HG02798 (cell line): ENCODE data around the gene BRSK1.

Experiments used
- ATAC-seq: cut with Tn5 transposase; IDR thresholded peaks from one replicate; pipeline ENCODE4 v1.9.1; 2021; ENCODE audit warnings: mild to moderate bottlenecking; ENCODE audit not compliant: unreplicated experiment, poor library complexity

BRSK1 gene

DNA sequence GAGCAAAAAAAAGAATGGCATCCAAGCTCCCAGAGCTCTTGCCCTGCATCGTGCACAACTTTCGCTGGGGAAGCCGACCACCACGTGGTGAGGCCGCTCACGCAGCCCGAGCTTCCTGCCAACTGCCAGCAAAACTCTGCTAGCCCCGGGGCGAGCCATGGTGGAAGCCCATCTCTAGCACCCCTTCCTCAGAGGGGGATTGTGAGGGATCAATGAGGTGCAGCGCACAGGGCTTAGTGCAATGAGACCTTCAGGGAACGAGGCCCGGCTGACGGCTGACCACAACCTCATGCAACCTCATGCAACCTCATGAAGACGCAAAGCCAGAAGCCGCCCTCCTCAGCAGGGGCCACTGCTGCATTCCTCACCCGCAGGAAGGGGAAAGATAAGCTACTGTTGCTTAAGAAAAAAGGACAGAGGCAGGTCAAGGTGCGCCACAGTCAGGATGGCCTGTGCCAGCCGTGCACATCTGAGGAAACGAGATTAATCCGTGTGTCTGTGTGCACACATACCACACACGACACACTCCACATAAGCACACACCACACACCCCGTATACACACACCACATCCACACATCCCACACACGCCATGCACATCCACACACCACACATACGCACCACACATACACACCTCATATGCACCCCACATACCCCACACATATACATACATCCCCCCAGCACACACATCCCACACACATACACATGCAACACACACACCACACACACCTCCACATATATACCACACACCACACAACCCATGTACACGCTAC, 13.4 kb upstream of the BRSK1 start:
- no peak for ATAC-seq

DNA sequence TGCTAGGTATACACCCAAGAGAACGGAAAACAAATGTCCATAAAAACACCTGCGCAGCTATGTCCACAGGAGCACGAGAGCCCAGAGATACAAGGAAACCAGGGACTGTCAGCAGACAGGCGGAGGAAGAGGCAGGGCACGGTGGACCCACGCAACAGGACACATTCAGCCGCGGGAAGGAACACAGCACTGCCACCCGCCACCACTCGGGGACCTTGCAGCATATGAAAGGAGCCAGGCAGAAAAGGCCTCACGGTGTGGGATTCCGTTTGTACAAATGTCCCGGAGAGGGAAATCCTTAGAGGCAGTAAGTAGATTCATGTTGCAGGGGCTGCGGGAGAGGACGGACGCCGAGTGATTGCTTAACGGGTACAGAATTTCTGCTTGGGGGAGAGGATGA, 11.7 kb upstream of the BRSK1 start:
- ATAC-seq, result no peak

DNA sequence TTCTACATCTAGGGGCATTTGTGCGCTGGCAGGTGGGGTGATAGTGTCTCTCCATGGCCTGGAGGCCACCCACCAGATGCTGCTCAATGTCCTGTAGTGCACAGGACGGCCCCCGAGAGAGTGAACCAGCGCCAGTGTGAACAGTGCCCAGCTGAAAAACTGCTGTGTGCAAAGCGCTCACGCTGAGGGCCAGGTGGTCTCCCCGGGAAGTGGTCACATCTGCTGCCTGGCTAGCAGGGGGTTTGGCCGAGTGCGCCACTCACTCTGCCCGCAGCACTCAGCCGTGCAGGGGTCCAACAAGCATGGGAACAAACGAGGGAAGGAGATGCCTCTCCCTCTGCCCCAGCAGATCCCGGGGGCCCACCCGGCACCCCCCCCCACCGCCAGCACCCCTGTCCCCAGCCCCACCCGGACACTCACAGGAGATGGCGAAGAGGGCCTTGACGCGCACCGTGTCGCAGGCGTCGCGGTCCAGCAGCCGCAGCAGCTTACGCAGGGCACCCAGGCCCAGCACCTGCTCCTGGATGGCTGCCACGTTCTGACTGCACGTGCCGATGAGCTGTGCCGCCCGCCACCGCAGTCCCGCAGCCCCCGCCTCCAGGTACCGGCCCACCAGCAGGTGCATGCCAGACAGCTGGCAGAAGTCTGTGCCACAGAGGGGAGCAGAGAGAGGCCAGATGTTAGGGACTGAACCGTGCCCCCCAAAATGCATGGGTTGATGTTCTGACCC, 9.7 kb upstream of the BRSK1 start:
- no peak for ATAC-seq

DNA sequence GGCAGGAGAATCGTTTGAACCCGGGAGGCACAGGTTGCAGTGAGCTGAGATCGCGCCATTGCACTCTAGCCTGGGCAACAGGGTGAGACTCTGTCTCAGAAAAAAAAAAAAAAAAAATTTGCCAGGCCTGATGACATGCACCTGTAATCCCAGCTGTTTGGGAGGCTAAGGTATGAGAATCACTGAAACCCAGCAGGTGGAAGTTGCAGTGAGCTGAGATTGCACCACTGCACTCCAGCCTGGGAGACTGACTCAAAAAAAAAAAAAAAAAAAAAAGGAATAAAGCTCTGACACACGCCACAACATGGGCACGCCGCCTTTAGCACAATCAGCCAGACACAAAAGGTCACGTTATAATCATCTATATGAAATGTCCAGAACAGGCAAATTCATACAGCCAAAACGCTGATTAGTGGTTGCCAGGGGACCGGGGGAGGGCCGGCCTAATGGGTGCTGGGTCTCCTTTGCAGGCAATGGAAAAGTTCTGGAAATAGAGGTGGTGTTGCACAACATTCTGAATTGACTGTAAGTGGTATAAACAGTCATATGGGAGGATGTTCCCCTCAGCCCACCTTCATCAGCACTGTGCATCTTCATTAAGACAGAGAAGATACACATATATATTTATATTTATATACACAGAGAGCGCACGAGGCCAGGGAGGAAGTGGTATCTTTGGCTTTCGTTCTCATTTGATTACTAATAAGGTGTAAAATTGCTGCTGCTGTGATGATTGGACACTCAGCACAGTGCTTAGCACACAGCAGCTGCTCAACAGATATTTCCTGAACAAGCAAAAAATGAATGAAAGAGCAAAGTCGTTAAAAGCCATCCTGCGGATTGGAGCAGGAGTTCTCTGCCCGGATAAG, 7.7 kb upstream of the BRSK1 start:
- ATAC-seq, result peak; percentile 38

DNA sequence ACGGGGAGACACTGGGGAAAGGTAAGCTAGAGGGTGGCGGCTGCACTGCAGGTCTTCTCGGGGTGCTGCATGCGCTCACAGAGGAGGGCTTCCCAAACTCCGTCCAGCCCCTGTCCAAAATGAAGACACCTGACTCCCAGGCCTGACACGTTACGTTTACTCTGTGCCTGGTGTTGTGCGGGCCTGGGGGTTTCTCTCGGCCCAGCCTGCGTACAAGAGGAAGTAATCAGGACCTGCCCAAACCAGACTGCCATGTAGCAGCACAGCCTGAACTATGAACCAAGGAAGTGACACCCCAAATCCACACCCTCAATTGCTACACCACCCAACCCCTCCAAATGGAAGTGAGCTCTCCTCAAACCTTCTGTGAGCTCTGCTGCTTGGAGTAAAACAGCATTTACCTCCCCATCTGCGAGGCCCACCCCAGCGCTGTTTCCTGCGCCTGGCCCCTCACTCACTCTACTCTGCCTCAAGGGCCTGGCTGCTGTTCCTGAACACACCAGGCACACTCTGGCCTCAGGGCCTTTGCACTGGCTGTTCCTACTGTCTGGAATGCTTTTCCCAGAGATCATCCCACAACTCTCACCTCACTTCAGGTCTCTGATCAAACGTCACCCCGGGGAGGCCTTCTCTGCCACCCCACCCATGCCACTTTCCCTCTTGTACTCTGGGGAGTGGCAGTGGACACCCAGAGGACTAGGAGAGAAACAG, 6.9 kb upstream of the BRSK1 start:
- peak; percentile 1 for ATAC-seq

DNA sequence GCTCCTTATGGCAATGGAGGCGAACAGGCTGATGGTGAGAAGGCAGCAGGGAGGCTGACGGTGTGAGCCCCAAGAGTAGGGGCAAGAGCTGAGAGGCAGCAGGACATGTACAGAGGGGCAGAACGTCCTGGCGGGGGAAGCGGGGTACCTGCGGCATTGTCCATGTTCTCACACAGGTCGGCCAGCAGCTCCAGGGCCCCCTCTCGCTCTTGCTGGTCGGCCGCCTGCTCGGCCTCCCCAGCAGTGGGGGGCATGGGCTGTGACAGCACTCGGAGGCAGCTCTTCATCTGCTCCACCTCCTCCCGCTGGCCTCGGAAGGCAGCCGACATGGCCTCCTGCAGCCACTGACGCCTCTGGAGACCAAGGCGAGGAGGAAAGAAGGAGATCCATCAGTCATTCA, 6.3 kb upstream of the BRSK1 start:
- ATAC-seq, result no peak

DNA sequence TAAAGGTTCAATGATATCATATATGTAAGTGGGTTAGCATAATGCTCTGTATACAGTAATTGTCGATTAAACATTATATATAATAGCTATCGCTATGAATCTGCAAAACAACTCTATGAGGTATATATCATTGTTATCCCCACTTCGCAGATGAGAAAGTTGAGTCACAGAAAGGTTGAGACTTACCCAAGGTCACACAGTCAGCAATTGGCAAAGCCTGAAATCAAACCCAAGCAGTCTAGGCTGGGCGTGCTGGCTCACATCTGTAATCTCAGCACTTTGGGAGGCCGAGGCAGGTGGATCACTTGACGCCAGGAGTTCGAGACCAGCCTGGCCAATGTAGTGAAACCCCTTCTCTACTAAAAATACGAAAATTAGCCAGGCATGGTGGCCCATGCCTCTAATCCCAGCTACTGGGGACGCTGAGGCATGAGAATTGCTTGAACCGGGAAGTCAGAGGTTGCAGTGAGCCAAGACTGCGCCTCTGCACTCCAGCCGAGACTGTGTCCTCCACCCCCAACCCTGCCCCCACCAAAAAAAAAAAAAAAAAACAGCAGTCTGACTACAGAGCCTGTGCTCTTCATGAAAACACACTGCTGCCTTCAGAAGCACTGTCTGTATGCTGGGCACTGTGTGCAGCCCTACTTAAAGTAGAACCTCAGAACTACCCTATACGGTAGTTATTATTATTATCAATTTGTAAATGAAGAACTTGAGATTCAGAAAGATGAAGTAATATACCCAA, 5.2 kb upstream of the BRSK1 start:
- no peak for ATAC-seq

DNA sequence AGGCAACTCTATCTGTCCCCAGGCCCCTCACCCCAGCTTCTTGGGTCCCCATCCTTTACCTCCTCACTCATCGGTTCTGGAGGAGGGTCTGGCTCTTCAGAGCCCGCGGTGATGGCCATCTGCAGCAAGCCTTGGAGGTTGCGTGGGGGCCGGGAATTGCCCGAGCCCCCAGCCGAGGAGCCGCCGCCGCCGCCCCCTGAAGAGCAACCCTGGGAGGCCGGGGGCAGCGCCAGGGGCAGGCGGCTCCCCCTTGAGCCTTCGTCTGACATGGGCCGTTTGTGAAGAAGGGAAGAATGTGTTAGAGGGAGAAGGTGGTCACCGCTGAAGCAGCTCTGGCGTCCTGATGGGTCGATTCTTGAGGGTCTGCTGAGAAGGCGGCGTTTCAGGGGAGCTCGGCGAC, 4.5 kb upstream of the BRSK1 start:
- ATAC-seq, result no peak

DNA sequence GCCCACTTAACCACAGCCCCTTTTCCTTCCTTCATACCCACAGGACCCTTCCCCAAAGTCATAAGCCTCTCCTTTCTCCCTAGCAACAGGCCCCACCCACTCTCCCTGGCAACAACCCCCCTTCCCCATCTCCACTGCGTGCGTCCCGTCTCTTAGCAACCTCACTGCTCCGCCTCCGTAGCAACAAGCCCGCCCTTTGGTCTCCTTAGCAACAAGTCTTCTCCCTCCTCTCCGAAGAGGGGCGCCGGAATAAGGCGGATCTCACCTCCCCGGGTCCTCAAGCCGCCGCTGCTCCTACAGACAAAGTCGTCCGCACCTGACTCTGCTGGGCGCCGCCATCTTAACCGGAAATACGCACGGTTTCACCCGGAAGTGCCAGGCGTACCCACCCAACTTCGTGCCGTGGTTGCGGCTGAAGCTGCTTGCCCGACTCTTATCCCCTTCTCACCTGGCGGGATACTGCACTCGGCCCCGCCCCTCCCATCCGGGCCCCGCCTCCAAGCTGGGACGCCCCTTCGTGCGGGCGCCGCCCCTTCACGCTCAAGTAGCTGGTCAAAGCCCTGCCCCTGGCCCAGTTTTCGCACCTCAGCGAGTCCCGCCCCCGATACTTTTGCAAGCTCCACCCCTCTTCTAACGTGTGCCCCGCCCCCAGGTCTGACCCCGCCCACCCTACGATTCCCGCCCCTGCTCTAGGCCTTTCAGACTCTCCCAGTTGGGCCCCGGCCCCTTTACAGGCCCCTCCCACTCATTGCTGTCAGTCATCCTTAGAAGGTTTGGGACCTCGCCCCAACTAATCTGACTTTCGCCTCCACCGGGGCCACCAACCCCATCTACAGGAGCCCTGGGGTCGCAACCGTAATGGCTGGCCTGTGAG, 3.8 kb upstream of the BRSK1 start, which contains the start of gene HSPBP1:
Gene HSPBP1 (minus strand): TSS at position 341 of the 874 bp plus-strand sequence. CDS start 502 bp downstream, outside the sequence.
- peak; percentile 86 for ATAC-seq

DNA sequence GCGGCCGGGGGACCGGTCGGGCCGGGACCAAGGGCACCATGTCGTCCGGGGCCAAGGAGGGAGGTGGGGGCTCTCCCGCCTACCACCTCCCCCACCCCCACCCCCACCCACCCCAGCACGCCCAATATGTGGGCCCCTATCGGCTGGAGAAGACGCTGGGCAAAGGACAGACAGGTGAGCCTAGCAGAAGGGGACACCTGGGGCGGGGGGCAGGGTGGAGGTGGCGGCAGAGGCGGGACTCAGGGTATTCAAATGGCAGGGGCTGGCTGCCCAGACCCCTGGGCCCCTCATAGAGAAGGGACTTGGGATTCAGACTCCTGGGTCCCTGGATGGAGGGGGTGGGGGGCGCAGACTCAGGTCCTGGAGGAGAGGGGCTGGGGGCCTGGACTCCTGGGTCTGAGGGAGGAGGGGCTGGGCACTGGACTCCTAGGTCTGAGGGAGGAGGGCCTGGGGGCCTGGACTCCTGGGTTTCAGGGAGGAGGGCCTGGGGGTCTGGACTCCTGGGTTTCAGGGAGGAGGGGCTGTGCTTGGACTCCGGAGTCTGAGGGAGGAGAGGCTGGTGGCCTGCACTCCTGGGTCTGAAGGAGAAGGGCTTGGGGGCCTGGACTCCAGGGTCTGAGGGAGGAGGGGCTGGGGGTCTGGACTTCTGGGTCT, 735 bp downstream of the BRSK1 start:
- no peak for ATAC-seq

DNA sequence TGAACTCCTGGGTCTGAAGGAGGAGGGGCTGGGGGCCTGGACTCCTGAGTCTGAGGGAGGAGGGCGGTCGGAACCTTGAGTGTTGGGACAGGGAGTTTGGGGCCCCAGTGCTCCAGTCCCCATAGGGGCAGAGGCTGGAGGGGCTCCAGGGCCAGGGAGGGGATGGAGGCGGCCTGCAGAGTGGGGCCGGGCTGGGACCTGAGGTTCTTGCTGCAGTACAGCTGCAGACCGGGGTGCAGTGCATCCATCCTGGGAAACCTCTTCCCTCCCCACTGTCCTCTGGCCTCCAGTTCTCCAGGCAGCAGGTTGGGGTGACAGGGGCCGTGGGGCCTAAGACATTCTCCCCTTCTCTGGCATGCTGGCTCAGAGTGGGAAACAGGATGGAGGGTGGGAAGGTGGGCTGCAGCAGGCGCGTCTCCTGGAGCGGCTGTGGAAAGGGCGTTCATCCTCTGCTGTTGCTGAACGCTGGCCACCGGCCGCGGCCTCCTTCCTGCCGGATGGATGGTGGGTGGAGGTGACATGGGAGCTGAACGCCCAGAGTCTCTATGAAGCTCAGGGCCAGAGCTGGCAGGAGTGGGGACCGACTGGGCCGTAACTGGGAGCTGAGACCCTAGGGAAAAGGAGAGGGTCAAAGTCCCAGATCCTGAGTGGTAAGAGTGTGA, 1.6 kb downstream of the BRSK1 start:
- no peak for ATAC-seq

DNA sequence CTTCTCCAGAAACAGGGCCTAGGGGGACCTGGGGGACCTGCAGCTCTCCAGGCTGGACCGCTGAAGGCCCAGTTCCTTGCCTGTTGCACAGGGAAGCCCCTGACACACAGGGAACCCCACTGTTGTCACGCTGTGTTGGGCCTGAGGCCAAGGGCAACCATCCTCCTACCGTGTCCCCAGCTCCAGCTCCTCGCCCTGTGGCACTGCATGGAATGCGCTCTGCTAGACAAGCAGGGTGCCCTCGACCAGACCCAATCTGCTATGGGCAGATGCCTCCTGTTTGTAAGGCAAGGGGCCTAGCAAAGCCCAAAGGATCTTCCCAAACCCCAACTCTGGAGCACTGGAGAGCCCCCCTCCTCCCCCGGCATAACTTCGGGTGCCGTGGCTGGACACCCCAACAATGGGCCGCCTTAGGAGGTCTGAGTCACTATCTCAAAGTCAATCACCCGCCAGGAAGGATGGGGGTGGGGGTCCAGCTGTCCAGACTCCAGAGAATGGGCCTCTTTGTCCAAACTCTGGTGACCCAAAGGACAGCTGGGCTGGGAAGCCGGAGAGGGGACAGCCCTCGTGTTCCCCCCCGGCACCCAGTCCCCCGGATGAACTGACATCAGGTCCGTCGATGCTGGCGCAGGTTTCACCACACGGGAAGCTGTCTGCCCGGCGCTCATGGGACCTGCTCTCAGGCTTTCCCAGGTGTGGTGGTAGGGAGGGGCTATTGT, 3.7 kb downstream of the BRSK1 start:
- no peak for ATAC-seq

DNA sequence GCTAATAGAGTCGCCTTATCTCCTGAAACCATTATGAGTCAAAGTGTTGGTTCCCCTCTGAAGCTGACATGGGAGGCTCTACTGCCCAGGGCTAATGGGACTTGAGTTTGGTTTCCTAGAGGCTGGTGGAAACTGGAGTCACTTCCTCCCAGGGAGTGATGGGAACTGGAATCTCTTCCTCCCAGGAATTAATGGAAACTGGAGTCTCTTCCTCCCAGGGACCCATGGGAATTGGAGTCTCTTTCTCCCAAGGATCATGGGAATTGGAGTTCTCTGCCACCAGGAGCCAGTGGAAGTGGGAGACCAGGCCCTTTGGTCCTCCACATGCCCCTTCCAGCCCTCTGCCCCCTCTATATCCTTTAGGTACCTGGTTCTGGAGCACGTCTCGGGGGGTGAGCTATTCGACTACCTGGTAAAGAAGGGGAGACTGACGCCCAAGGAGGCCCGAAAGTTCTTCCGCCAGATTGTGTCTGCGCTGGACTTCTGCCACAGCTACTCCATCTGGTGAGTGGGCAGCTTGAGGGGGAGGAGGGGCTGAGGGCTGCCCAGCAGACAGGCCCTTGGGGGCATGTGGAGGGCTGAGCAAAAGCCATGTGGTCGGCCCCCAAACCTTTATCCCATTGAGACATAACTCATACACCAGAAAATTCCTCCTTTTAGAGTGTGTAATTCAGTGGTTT, 5.5 kb downstream of the BRSK1 start:
- no peak for ATAC-seq

DNA sequence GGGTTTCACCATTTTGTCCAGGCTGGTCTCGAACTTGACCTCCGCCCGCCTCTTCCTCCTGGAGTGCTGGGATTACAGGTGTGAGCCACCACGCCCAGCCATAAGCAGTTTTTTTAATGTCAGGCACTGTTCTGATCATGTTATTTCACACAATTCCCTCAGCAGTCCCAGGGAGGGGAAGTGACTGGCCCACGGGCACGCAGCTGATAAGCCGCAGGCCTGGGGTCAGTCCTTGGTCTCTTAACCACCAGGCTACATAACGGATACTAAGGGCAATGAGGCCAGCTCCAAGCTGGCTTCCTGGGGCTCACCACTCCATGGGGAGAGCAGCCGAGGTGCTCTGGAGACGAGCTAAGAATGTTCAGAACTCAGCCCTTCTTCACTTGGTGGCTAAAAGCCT, 13.5 kb downstream of the BRSK1 start:
- ATAC-seq, result no peak

DNA sequence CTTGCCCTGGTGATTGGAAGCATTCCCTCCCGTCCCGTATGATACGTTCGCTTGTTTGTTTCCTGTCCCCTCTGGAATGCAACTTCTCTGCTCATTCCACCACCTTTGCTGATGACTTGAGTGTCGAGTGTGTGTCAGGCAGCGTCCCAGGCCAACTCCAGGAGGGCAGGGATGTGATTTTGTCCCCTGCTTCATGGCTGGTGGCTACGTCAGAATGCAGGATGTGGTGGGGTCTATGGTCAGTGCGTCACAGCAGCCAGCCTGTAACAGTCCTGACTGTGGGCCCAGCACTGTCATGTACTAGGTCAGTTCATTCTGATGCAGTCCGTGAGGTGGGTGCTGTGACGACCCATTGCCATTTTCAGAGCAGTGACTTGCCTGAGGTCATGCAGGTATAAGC, 16.2 kb downstream of the BRSK1 start:
- ATAC-seq, result no peak

DNA sequence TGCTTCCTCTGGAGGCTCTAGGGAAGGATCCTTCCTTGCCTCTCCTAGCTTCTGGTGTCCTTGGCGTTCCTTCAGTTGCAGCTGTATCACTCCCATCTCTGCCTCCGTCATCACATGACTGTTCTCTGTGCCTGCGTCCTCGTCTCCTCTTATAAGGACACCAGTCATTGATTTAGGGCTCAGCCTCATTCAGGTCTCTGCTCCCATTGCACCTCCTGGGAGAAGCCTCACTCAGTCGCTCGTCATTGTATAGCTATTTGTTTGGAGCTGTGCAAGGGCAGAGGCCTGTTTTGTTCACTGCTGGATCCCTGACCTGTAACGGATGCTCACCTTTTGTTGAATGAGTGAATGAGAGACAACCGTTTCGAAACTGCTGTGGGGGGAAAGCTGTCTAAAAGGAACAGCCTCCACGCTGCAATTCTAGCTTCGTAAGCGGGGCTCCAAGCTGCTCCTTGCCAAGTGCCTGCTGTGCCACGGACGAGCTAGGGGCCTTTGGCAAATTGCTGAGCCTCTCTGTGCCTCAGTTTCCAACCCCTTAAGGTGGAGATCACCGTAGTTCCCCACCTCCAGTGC, 17.2 kb downstream of the BRSK1 start:
- no peak for ATAC-seq
